Stimulated activated CD4-positive, alpha-beta T cell treated with anti-CD3 and anti-CD28 coated beads, TNF-alpha, amount 100 ng/mL, for 1 hour (primary cell): ENCODE measurements around the gene NTRK1.
"Not testable (repeated sequence)": the region's sequence is repeated elsewhere in the genome, so short reads cannot be mapped to it uniquely, and the experiment has no call there.

Source experiments
- DNase-seq, 3 donors: peaks; one replicate each; pipeline ENCODE4 v3.0.0-alpha.2; 2020; ENCODE audit warnings: low read depth in 3 of 3, low spot score in 1 of 3

Gene NTRK1

GRCh38 chr1:156911577-156912298, 51.1 kb downstream of the NTRK1 start:
- DNase-seq: no peak

DNA sequence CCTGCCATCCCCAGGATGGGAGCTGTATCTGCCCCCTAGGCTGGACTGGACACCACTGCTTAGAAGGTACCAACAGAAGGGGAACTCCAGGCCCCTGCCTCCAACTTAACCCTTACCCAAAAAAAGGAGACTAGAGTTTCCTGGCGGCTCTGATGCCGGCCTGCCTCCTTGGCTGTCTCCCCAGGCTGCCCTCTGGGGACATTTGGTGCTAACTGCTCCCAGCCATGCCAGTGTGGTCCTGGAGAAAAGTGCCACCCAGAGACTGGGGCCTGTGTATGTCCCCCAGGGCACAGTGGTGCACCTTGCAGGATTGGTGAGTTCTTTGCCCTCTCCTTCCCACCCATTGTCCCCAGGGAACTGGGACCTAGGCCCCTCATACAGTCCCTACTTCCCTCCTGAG, 51.6 kb downstream of the NTRK1 start:
- DNase-seq: no peak

- no peak for DNase-seq
These were observed 52.5 kb downstream of the NTRK1 start for GRCh38 chr1:156912861-156913808.

DNA sequence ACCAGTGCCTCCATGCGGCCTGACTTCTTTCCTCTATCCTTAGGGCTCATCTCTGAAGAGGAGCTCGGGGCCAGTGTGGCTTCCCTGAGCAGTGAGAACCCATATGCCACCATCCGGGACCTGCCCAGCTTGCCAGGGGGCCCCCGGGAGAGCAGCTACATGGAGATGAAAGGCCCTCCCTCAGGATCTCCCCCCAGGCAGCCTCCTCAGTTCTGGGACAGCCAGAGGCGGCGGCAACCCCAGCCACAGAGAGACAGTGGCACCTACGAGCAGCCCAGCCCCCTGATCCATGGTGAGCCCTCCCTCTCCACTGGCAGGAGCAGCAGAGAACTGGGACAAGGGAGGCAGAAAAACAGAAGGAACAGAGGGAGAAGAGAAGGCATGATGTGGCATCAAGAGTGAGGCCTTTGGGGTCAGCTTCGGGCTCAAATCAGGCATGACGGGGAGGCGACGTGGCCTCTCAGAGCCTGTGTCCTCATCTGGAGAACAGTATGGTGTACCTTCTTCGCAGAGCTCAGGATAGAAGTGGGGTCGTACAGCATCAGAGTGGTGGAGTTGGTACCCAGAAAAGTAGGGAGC, 53.2 kb downstream of the NTRK1 start:
- no peak for DNase-seq

- no peak for DNase-seq
These were observed 53.8 kb downstream of the NTRK1 start for GRCh38 chr1:156914440-156914856.

DNA sequence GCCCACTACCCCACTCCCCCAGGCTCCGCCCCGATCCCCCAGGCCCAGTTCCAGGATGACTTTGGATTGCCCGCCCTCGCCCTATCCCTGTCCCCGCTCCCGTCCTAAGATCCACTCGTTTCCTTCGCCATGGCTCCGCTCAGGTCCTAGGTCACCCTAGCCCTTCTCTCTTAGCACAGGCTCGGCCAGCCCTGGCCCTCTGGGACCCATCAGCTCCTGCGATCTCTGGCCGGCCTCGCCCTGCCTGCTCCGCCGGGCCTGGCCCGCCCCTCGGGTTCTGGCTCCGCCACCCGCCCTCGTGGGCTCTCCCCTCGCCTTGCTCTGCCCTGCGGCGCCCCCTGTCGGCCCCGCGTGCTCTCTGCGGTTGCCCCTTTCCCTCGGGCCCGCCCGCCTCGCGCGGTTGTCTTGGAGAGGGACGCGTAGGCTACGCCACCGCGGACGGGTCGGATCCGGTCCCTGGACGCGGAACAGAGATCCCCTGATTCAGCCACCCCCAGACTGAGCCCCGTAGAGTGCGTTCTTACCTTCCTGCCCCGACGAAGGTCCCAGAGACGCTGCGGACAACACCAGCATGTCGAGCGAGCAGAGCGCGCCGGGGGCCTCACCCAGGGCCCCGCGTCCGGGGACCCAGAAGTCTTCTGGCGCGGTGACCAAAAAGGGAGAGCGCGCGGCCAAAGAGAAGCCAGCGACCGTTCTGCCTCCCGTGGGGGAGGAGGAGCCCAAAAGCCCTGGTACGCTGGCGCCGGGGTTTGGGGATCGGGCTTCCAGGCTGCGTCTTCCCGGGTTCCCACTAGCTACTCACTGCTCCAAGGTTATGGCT, 59.8 kb downstream of the NTRK1 start, which contains the start of gene LRRC71:
TSS of gene LRRC71 (plus strand) at position 400 of the 820 bp plus-strand sequence. CDS start at position 572, 172 bp downstream.
- DNase-seq: peak in 1 of 3 donors; percentile 51

GRCh38 chr1:156921053-156921529, 60.4 kb downstream of the NTRK1 start:
- no peak for DNase-seq

- DNase-seq: no peak
These were observed 62.5 kb downstream of the NTRK1 start for GRCh38 chr1:156922986-156923669.

GRCh38 chr1:156923670-156924477, 63.2 kb downstream of the NTRK1 start:
- DNase-seq: no peak

- DNase-seq: no peak
These were observed 64.0 kb downstream of the NTRK1 start for GRCh38 chr1:156924478-156925153.

- DNase-seq: no peak
These were observed 64.7 kb downstream of the NTRK1 start for GRCh38 chr1:156925154-156926010.

DNA sequence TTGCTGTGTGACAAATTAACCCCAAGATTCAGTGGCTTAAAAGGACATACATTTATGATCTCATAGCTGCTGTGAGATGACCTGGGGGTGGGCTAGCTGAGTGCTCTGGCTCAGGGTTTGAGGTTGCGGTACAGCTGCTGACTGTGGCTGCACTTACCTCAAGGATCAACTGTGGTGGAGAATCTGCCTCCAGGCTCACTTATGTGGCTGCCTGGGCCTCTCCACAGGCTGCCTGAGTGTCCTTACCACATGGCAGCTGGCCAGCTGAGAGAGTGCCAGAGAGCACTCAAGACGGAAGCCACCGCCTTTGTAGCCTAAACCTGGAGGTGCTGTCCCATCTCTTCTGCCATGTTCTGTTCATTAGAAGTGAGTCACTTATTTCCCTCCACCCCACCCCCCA, 65.5 kb downstream of the NTRK1 start:
- no peak for DNase-seq

- DNase-seq: not testable (repeated sequence)
These were observed 66.0 kb downstream of the NTRK1 start for GRCh38 chr1:156926695-156927094.

DNA sequence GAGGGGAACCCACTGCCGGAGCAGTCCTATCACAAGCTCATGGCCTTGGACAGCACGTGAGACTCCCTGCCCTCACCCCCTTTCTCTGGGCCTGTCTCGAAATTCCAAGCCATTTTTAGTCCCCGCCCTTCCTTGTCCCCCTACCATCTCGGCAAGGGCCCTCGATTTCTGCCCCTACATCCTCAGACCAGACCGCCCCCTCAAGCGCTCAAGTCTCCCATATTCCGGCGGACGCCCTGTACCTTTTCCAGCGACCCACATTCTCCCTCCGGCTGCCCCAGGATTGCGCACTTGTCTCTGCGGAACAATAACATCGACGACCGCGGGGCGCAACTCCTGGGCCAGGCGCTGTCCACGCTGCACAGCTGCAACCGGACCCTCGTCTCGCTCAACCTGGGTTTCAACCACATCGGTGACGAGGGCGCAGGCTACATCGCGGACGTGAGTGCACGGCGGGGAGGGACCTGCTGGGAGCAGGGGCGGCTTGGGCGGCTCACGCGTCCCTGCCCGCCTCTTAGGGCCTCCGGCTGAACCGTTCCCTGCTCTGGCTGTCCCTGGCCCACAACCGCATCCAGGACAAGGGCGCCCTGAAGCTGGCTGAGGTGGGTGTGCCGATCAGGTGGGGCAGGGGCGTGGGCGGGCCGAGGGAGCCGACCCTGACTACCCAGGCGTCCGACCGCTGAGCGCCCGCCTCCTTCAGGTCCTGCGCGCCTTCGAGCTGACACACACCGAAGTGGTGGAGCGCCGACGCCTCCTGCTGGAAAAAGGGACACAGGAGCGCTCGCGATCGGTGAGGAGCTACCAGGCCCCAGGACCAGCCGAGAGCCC, 66.8 kb downstream of the NTRK1 start:
- peak in 2 of 3 donors; percentile 27 to 46 for DNase-seq

- DNase-seq: no peak
These were observed 67.5 kb downstream of the NTRK1 start for GRCh38 chr1:156928043-156928602.

GRCh38 chr1:156929596-156930238, 69.1 kb downstream of the NTRK1 start:
- no peak for DNase-seq
